ENCODE data around the gene SPAAR. TPM values are rescaled to one million over a fixed set of nuclear protein-coding genes. Genes with fewer than 3 reads are reported as not detected.

The SPAAR gene
- total RNA-seq, 1 donor from 2014 or later: 11.9 TPM

DNA sequence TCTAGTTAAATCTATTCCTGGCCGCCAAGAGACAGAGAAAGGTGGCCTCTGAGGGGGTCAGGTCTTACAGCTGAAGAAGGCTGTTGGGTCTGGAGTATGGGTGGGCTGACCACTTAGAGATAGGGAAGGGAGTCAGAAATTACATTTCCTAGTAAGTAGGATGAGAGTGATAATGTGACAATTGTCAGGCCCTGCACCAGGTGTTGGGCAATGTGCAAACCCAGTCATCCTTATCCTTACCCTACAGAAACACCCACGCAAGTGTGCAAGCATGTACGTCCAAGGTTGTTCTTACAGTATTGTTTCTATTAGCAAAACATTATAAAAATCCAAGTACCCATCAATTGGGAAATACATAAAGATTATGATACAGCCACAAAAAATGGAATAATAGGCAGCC is 9.5 kb downstream of the SPAAR start:
- TF ChIP-seq, protein P1, sequence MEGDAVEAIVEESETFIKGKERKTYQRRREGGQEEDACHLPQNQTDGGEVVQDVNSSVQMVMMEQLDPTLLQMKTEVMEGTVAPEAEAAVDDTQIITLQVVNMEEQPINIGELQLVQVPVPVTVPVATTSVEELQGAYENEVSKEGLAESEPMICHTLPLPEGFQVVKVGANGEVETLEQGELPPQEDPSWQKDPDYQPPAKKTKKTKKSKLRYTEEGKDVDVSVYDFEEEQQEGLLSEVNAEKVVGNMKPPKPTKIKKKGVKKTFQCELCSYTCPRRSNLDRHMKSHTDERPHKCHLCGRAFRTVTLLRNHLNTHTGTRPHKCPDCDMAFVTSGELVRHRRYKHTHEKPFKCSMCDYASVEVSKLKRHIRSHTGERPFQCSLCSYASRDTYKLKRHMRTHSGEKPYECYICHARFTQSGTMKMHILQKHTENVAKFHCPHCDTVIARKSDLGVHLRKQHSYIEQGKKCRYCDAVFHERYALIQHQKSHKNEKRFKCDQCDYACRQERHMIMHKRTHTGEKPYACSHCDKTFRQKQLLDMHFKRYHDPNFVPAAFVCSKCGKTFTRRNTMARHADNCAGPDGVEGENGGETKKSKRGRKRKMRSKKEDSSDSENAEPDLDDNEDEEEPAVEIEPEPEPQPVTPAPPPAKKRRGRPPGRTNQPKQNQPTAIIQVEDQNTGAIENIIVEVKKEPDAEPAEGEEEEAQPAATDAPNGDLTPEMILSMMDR (IDR thresholded peaks at IDR 0.05): no peak
- peaks cover 7% of the 10 kb centered on the region for H3K4me1 ChIP-seq
- no peak overlapping the region for H3K27ac ChIP-seq
- ATAC-seq (no peak), DNase-seq (no peak)
- H3K27me3 ChIP-seq (ENCODE audit: low read depth): no peaks in the 10 kb centered on the region
- intact Hi-C loops (cut with DNase I): no loop called here
- H3K36me3 ChIP-seq: no peaks in the 10 kb centered on the region
- H3K4me3 ChIP-seq: no peak overlapping the region
- H3K9me3 ChIP-seq: no peaks in the 10 kb centered on the region

DNA sequence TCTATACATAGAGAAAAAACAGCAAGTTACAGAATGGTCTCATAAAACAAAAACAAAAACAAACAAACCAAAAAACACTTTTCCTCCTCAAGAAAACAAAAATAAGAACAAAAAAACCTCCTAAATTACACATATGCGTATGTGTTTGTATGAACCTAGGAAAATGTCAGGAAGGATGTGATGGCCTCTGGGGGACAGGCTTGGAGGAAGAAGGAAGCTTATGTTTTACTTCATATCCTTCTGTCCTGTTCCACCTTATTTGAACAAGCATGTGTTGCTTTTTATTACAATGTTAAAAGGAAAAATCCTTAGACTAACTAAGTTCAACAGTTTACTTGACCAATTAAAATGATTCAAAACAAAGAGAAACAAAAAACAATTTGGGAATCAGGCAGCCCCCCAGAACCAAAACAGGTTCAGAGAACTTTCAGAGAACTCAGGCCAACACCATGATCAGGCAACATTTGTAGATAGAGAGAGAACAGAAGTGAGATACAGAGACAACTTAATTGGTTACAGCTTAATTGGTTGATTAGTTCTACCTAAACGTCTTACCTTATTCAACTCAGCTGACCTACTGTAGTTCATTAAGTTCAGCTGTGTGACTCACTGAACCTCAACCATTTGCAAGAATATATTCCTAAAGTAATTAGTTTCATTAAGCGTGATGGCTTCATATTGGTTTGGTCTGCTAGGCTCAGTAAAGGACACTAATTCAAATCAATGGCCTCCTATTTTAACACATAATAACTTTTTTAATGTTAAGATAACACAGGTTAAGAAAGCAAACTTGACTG is 10.1 kb downstream of the SPAAR start:
- peaks cover 13% of the 10 kb centered on the region for H3K4me1 ChIP-seq
- H3K27me3 ChIP-seq (ENCODE audit: low read depth): no peaks in the 10 kb centered on the region
- H3K27ac ChIP-seq: peak overlapping the region; percentile 34
- no peak for DNase-seq
- no peaks in the 10 kb centered on the region for H3K36me3 ChIP-seq
- no peaks in the 10 kb centered on the region for H3K9me3 ChIP-seq
- TF ChIP-seq, protein P1 (IDR thresholded peaks at IDR 0.05): no peak
- intact Hi-C loops (cut with DNase I): no loop called here
- no peak for ATAC-seq
- H3K4me3 ChIP-seq: no peak overlapping the region

- no peaks in the 10 kb centered on the region for H3K9me3 ChIP-seq
- H3K4me1 ChIP-seq: peaks cover 16% of the 10 kb centered on the region
- DNase-seq (no peak), ATAC-seq (no peak)
- H3K36me3 ChIP-seq: no peaks in the 10 kb centered on the region
- H3K27ac ChIP-seq: peak overlapping the region; percentile 34
- intact Hi-C loops (cut with DNase I): no loop called here
- no peaks in the 10 kb centered on the region for H3K27me3 ChIP-seq (ENCODE audit: low read depth)
- no peak overlapping the region for H3K4me3 ChIP-seq
- TF ChIP-seq, protein P1 (IDR thresholded peaks at IDR 0.05): no peak
Measured at GRCh38 chr9:35920051-35920620, 10.8 kb downstream of the SPAAR start.

GRCh38 chr9:35923598-35923926 is 14.3 kb downstream of the SPAAR start:
- no peak overlapping the region for H3K27ac ChIP-seq
- no peaks in the 10 kb centered on the region for H3K36me3 ChIP-seq
- TF ChIP-seq, protein P1 (IDR thresholded peaks at IDR 0.05): no peak
- DNase-seq: no peak
- H3K4me1 ChIP-seq: peaks cover 16% of the 10 kb centered on the region
- no peak for ATAC-seq
- no peak overlapping the region for H3K4me3 ChIP-seq
- no peaks in the 10 kb centered on the region for H3K9me3 ChIP-seq
- intact Hi-C loops (cut with DNase I): no loop called here
- H3K27me3 ChIP-seq (ENCODE audit: low read depth): no peaks in the 10 kb centered on the region

GRCh38 chr9:35923927-35924763 is 14.9 kb downstream of the SPAAR start:
- H3K36me3 ChIP-seq: no peaks in the 10 kb centered on the region
- TF ChIP-seq, protein P1 (IDR thresholded peaks at IDR 0.05): no peak
- no peaks in the 10 kb centered on the region for H3K9me3 ChIP-seq
- no peak overlapping the region for H3K27ac ChIP-seq
- ATAC-seq (peak in 1 of 2 donors; percentile 59), DNase-seq (no peak)
- intact Hi-C loops (cut with DNase I): no loop called here
- H3K4me1 ChIP-seq: peaks cover 16% of the 10 kb centered on the region
- H3K27me3 ChIP-seq (ENCODE audit: low read depth): no peaks in the 10 kb centered on the region
- no peak overlapping the region for H3K4me3 ChIP-seq

Data from lower lobe of right lung (tissue), 2 donors.